Uterus (tissue), 2 donors: ENCODE results near the gene DPP6.

Source experiments
- POLR2A ChIP-seq, 2 donors: fragments of 450-650 bp; IDR thresholded peaks; one replicate each; pipeline ENCODE4 v1.6.1; 2016; ENCODE audit warnings: antibody characterized with exemption in 2 of 2, mild to moderate bottlenecking in 1 of 2, moderate library complexity in 1 of 2
- TF ChIP-seq, protein P1 (sequence below), 4 experiments: fragments of 200-600 bp in 2 of 4; fragments of 450-650 bp in 2 of 4; sonication (generic) in 2 of 4; IDR thresholded peaks; one replicate each; pipeline ENCODE4 v1.5.1; 2016 to 2019; ENCODE audit warnings: antibody characterized with exemption in 4 of 4, mild to moderate bottlenecking in 2 of 4, moderate library complexity in 1 of 4

GRCh38 chr7:154503962-154504550, 451.9 kb downstream of the DPP6 start:
- TF ChIP-seq, protein P1, sequence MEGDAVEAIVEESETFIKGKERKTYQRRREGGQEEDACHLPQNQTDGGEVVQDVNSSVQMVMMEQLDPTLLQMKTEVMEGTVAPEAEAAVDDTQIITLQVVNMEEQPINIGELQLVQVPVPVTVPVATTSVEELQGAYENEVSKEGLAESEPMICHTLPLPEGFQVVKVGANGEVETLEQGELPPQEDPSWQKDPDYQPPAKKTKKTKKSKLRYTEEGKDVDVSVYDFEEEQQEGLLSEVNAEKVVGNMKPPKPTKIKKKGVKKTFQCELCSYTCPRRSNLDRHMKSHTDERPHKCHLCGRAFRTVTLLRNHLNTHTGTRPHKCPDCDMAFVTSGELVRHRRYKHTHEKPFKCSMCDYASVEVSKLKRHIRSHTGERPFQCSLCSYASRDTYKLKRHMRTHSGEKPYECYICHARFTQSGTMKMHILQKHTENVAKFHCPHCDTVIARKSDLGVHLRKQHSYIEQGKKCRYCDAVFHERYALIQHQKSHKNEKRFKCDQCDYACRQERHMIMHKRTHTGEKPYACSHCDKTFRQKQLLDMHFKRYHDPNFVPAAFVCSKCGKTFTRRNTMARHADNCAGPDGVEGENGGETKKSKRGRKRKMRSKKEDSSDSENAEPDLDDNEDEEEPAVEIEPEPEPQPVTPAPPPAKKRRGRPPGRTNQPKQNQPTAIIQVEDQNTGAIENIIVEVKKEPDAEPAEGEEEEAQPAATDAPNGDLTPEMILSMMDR (IDR thresholded peaks at IDR 0.05): peak in 3 of 4 experiments; percentile 36 to 46 (median 39)
- TF ChIP-seq POLR2A (IDR thresholded peaks at IDR 0.05): no peak
